Measurements from ENCODE around the gene SIL1. TPM values are rescaled to one million over a fixed set of nuclear protein-coding genes. Genes with fewer than 3 reads are reported as not detected.

Gene SIL1
- total and polyA plus RNA-seq, 2 of the 4 experiments (the other 2 are of a cell fraction) = 56.1 to 66.0 TPM

DNA sequence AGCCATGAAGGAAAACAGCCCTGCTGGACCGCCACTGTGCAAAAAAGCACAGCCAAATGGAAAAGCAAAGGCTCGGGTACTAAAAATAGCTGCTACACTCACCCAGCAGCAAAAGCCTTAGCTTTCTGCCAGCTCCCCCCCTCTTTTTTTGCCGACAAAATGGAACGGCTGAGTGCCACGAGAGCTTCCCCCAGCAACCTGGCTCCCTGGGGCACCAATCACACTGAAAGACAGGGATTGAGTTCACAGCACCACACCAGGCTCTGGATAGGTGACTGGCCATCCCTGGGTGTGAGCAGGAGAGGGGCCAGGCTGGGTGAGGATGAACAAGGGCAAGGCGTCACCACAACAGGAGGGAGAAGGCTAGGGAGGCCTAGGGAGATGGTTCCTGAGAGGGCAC is 66.7 kb downstream of the SIL1 start:
- H3K9ac ChIP-seq (ENCODE audit: low read depth, low read length) = no peak overlapping the region

More for the DNA sequence above, 66.7 kb downstream of the SIL1 start:
- Histone ChIP-seq H2BK20ac (ENCODE audit: low read depth, low read length) (no peak overlapping the region), H3K27me3 (ENCODE audit: control insufficient read depth, insufficient read depth, low read length) (no peaks in the 10 kb centered on the region), H4K5ac (ENCODE audit: low read depth, low read length) (peak overlapping the region; percentile 75), H3K9me3 (ENCODE audit: control insufficient read depth, insufficient read depth, low read length) (no peaks in the 10 kb centered on the region), H2AFZ (replicated peaks; ENCODE audit: low read length, poor library complexity) (peak overlapping the region; percentile 71), H2AK5ac (ENCODE audit: low read depth, low read length) (peak overlapping the region; percentile 44; the same call in 1 of the 2 replicates), H3K4ac (ENCODE audit: low read depth, low read length) (0 out of 2 replicates have a peak overlapping the region, but pooled peaks have one; percentile 12), H4K91ac (ENCODE audit: insufficient read depth, low read depth, low read length) (no peak overlapping the region; the same call in 1 of the 2 replicates), H3K23ac (ENCODE audit: low read depth, low read length) (peak overlapping the region; percentile 42; the same call in 1 of the 2 replicates), H2BK5ac (ENCODE audit: low read depth, low read length, poor library complexity, severe bottlenecking) (no peak overlapping the region), H3K9me1 (ENCODE audit: insufficient read depth, low read length) (peaks cover 3% of the 10 kb centered on the region; the same call in 1 of the 2 replicates), H3K79me1 (ENCODE audit: low read depth in 1 of 2, low read length in 2 of 2) (peaks cover 0 to 21% of the 10 kb centered on the region in 2 experiments; a peak in 3 of 4 replicates), H2AK9ac (replicated peaks; ENCODE audit: low read depth, low read length, poor library complexity) (peak overlapping the region; percentile 47), H3K56ac (ENCODE audit: extremely low read depth, insufficient read depth, low read length) (no peak overlapping the region), H3K27ac (ENCODE audit: insufficient read depth, low read length) (peak overlapping the region; percentile 45; the same call in 1 of the 2 replicates), H3K18ac (ENCODE audit: low read depth, low read length) (0 out of 2 replicates have a peak overlapping the region, but pooled peaks have one; percentile 43), H2BK15ac (ENCODE audit: low read depth, low read length) (no peak overlapping the region), H3K4me1 (ENCODE audit: control insufficient read depth, insufficient read depth, low read length) (peaks cover 8% of the 10 kb centered on the region), H3K14ac (replicated peaks; ENCODE audit: low read depth, low read length) (peak overlapping the region; percentile 86), H4K20me1 (ENCODE audit: insufficient read depth, low read length) (peaks cover 3% of the 10 kb centered on the region; the same call in 1 of the 2 replicates), H2BK120ac (ENCODE audit: low read depth, low read length) (no peak overlapping the region), H3K36me3 (ENCODE audit: control insufficient read depth, insufficient read depth, low read length) (peaks cover 8% of the 10 kb centered on the region), H4K8ac (ENCODE audit: low read depth in 2 of 2, low read length in 2 of 2) (peak overlapping the region in 1 of 2 experiments; percentile 38; a peak in 1 of 4 replicates), H3K4me3 (ENCODE audit: insufficient read depth, low read depth, low read length) (no peak overlapping the region), H3K4me2 (ENCODE audit: low read depth, low read length) (peak overlapping the region; percentile 60)
- in situ Hi-C loops (cut with MboI; ENCODE audit: low sequenced_read_pairs) = no loop called here
- TF ChIP-seq, protein P1, sequence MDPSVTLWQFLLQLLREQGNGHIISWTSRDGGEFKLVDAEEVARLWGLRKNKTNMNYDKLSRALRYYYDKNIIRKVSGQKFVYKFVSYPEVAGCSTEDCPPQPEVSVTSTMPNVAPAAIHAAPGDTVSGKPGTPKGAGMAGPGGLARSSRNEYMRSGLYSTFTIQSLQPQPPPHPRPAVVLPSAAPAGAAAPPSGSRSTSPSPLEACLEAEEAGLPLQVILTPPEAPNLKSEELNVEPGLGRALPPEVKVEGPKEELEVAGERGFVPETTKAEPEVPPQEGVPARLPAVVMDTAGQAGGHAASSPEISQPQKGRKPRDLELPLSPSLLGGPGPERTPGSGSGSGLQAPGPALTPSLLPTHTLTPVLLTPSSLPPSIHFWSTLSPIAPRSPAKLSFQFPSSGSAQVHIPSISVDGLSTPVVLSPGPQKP (IDR thresholded peaks at IDR 0.05; ENCODE audit: borderline replicate concordance, low read depth, low read length) = no peak
- TF ChIP-seq SMC3 (IDR thresholded peaks at IDR 0.05; ENCODE audit: low read depth, low read length) (no peak), NFE2L2 (IDR thresholded peaks at IDR 0.05; ENCODE audit: low read depth, low read length) (no peak), MAZ (IDR thresholded peaks at IDR 0.05; ENCODE audit: borderline replicate concordance, low read depth, low read length) (no peak)
- 25% methylated on average over 1 of the region's 6 CpGs; no CpG with 5 or more reads in 1 of the 2 experiments for WGBS, 2 experiments (ENCODE audit: extremely low coverage in 2 of 2, insufficient read length in 1 of 2)
- BruUV-seq (replicated peaks) = no TSS peak
- dilution Hi-C loops (cut with HindIII; ENCODE audit: low sequenced_read_pairs, unreplicated experiment) = no loop called here
- CTCF ChIA-PET = interaction anchor here (1.0 kb wide), 1 partner anchor 14 kb away, joined by 3 read pairs; no protein-coding TSS in a partner anchor
- peak; percentile 39 for DNase-seq
- peak; percentile 60 for ATAC-seq (ENCODE audit: low read depth)
- intact Hi-C loops (cut with micrococcal nuclease) = no loop called here
- POLR2A ChIA-PET (ENCODE audit: unreplicated experiment) = no interaction called here
